SJCRH30 (cell line): ENCODE results near the gene LRRC28. TPM values are rescaled to one million over a fixed set of nuclear protein-coding genes. Genes with fewer than 3 reads are reported as not detected.
"Not testable (repeated sequence)": the region's sequence is repeated elsewhere in the genome, so short reads cannot be mapped to it uniquely, and the experiment has no call there.

ENCODE experiments used
- DNase-seq, 2 experiments: peaks; one replicate each; pipeline ENCODE4 v3.0.0-alpha.2; 2015 to 2020
- H3K27ac ChIP-seq: fragments of 250-450 bp; sonication (Bioruptor Pico); 2 replicates; pipeline ENCODE4 v1.5.1; 2020; ENCODE audit warnings: mild to moderate bottlenecking, moderate library complexity
- H3K27me3 ChIP-seq: fragments of 250-450 bp; sonication (Bioruptor Pico); 2 replicates; pipeline ENCODE4 v1.5.1; 2020; ENCODE audit warnings: mild to moderate bottlenecking, moderate library complexity
- H3K36me3 ChIP-seq: fragments of 250-450 bp; sonication (Bioruptor Pico); 2 replicates; pipeline ENCODE4 v1.5.1; 2020; ENCODE audit warnings: mild to moderate bottlenecking, moderate library complexity
- H3K4me1 ChIP-seq: fragments of 250-450 bp; sonication (Bioruptor Pico); 2 replicates; pipeline ENCODE4 v1.5.1; 2020; ENCODE audit warnings: mild to moderate bottlenecking, moderate library complexity
- H3K4me3 ChIP-seq: fragments of 250-450 bp; sonication (Bioruptor Pico); 2 replicates; pipeline ENCODE4 v1.5.1; 2020; ENCODE audit warnings: mild to moderate bottlenecking, moderate library complexity
- H3K9me3 ChIP-seq: fragments of 250-450 bp; sonication (Bioruptor Pico); replicated peaks from 2 replicates; pipeline ENCODE4 v1.5.1; 2020; ENCODE audit warnings: mild to moderate bottlenecking, moderate library complexity
- total RNA-seq: library from RNA; depleted of rRNA; stranded (reverse); fragments of >200 nt; shearing (Covaris generic); gene quantifications from 2 replicates; pipeline ENCODE4 v1.2.3, GENCODE V29; 2014

Gene LRRC28
- total RNA-seq, 1 experiment from 2014 or later, result 18.6 TPM

DNA sequence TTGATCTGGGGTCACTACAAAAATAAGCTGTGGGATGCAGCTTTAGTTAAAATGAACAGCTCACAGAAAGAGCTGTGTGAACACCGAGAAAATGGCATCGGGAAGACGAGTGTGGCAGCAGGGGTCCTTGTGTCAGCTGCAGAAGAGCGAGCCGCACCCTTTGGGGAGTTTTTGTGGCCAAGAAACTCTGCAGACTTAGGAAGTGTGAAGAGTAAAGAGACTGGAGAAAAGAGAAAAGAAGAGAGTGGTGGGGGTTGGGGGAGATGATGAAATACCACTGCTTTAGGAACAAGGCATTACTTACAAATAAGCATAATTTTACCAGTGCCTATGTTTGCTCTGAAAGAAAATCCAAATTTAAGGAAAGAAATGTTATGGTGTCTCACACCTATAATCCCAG lies 147.8 kb downstream of the LRRC28 start:
- Histone ChIP-seq H3K27me3 (no peaks in the 10 kb centered on the region), H3K4me3 (no peak overlapping the region), H3K9me3 (peaks cover 3% of the 10 kb centered on the region; the same call in 1 of the 2 replicates), H3K36me3 (no peaks in the 10 kb centered on the region), H3K4me1 (peaks cover 2% of the 10 kb centered on the region; the same call in 1 of the 2 replicates), H3K27ac (no peak overlapping the region)
- DNase-seq, result no peak

DNA sequence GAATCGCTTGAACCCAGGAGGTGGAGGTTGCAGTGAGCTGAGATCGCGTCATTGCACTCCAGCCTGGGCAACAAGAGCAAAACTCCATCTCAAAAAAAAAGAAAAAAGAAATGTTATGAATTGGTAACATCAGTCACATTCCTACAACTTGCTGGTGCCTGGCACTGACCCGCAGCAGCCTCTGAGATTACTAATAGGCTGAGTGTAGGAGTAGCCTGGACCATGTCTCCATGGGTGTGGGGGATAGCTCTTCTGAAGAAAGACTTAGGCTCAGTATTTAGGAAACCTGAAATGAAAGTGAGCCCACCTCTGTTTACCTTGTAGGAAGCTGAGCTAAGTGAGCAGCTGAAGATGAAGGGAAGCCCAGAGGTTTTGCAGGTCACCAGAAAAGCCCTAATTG lies 148.3 kb downstream of the LRRC28 start:
- Histone ChIP-seq H3K4me1 (peaks cover 2% of the 10 kb centered on the region; the same call in 1 of the 2 replicates), H3K4me3 (no peak overlapping the region), H3K36me3 (no peaks in the 10 kb centered on the region), H3K9me3 (peaks cover 3% of the 10 kb centered on the region; the same call in 1 of the 2 replicates), H3K27ac (no peak overlapping the region), H3K27me3 (no peaks in the 10 kb centered on the region)
- no peak for DNase-seq

DNA sequence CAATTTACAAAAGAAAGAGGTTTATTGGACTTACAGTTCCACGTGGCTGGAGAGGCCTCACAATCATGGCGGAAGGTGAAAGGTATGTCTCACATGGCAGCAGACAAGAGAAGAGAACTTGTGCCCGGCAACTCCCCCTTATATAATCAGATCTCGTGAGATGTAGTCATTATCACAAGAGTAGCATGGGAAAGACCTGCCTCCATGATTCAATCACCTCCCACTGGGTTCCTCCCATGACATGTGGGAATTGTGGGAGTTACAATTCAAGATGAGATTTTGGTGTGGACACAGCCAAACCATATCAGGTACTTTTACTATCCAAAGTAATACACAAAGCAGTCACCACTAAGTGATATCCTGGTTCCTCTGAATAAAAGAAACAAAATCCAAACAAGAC lies 149.9 kb downstream of the LRRC28 start:
- H3K9me3 ChIP-seq, H3K4me1 ChIP-seq, H3K4me3 ChIP-seq, H3K27ac ChIP-seq, H3K36me3 ChIP-seq, DNase-seq, H3K27me3 ChIP-seq: not testable (repeated sequence)

GRCh38 chr15:99402014-99402729 lies 150.9 kb downstream of the LRRC28 start:
- Histone ChIP-seq H3K27ac (no peak overlapping the region), H3K36me3 (no peaks in the 10 kb centered on the region), H3K4me3 (no peak overlapping the region), H3K4me1 (peaks cover 2% of the 10 kb centered on the region; the same call in 1 of the 2 replicates), H3K27me3 (no peaks in the 10 kb centered on the region), H3K9me3 (no peaks in the 10 kb centered on the region)
- peak in 1 of 2 experiments; percentile 40 for DNase-seq

- Histone ChIP-seq H3K36me3 (no peaks in the 10 kb centered on the region), H3K4me3 (no peak overlapping the region), H3K27me3 (no peaks in the 10 kb centered on the region), H3K4me1 (peaks cover 8% of the 10 kb centered on the region), H3K9me3 (no peaks in the 10 kb centered on the region), H3K27ac (no peak overlapping the region)
- peak in 1 of 2 experiments; percentile 23 for DNase-seq
Measured at GRCh38 chr15:99403597-99403996, 152.3 kb downstream of the LRRC28 start.

DNA sequence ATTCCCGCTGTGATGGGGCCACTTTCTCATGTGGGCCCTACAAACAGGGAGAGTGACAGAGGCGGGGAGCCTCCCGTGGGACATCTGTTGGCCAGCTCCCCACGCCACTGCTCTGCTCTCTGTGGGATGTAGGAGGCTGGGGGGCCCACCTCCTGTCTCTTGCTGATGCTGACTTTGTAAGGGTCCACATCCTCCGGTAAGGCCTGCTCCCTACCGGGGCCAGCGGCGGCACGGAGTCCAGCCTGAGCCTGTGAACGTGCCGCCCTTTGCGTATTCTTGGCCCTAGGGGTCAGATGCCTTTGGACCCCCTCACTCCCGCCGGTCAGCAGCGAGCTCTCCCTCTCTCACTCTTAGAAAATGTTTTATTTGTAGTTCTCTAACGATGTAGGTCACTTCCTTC lies 153.2 kb downstream of the LRRC28 start:
- H3K36me3 ChIP-seq, result no peaks in the 10 kb centered on the region
- H3K4me3 ChIP-seq, result no peak overlapping the region
- no peaks in the 10 kb centered on the region for H3K9me3 ChIP-seq
- H3K4me1 ChIP-seq, result peaks cover 12% of the 10 kb centered on the region
- no peak overlapping the region for H3K27ac ChIP-seq
- no peak for DNase-seq
- no peaks in the 10 kb centered on the region for H3K27me3 ChIP-seq

GRCh38 chr15:99406120-99406519 lies 154.8 kb downstream of the LRRC28 start:
- Histone ChIP-seq H3K4me1 (peaks cover 12% of the 10 kb centered on the region), H3K27ac (no peak overlapping the region)

GRCh38 chr15:99406716-99407487 lies 155.6 kb downstream of the LRRC28 start:
- no peak for DNase-seq
- Histone ChIP-seq H3K27me3 (no peaks in the 10 kb centered on the region), H3K27ac (no peak overlapping the region), H3K36me3 (no peaks in the 10 kb centered on the region), H3K4me1 (peaks cover 12% of the 10 kb centered on the region), H3K4me3 (no peak overlapping the region), H3K9me3 (no peaks in the 10 kb centered on the region)

More at GRCh38 chr15:99406120-99406519, 154.8 kb downstream of the LRRC28 start:
- no peaks in the 10 kb centered on the region for H3K36me3 ChIP-seq
- DNase-seq, result no peak
- no peak overlapping the region for H3K4me3 ChIP-seq
- no peaks in the 10 kb centered on the region for H3K9me3 ChIP-seq
- H3K27me3 ChIP-seq, result no peaks in the 10 kb centered on the region

- Histone ChIP-seq H3K9me3 (no peaks in the 10 kb centered on the region), H3K4me3 (no peak overlapping the region), H3K27me3 (no peaks in the 10 kb centered on the region), H3K36me3 (no peaks in the 10 kb centered on the region), H3K4me1 (peaks cover 12% of the 10 kb centered on the region), H3K27ac (no peak overlapping the region)
- DNase-seq, result no peak
Measured at GRCh38 chr15:99407716-99408115, 156.4 kb downstream of the LRRC28 start.

GRCh38 chr15:99408236-99409096 lies 157.2 kb downstream of the LRRC28 start:
- Histone ChIP-seq H3K4me1 (peaks cover 12% of the 10 kb centered on the region), H3K27me3 (no peaks in the 10 kb centered on the region), H3K27ac (no peak overlapping the region), H3K36me3 (no peaks in the 10 kb centered on the region), H3K4me3 (peak overlapping the region; percentile 5; the same call in 1 of the 2 replicates), H3K9me3 (no peaks in the 10 kb centered on the region)
- DNase-seq, result peak; percentile 45 to 58

DNA sequence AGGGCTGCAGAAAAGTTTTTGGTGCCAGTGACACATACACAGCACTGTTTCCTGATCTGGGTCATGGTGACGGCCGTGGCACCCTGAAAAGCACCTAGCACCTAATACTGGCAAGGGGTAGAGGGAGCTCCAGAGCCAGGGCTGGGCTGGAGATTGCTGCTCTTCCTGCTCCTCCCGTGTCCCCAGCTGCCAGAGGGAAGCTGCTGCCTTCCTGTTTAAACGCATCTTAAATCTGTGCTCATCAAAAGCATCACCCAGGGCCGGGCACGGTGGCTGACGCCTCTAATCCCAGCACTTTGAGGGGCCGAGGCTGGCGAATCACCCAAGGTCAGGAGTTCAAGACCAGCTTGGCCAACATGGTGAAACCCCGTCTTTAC lies 157.8 kb downstream of the LRRC28 start:
- DNase-seq, result peak; percentile 74 to 85
- Histone ChIP-seq H3K4me3 (0 out of 2 replicates have a peak overlapping the region, but pooled peaks have one; percentile 5), H3K27ac (no peak overlapping the region), H3K9me3 (no peaks in the 10 kb centered on the region), H3K36me3 (no peaks in the 10 kb centered on the region), H3K27me3 (no peaks in the 10 kb centered on the region), H3K4me1 (peaks cover 9% of the 10 kb centered on the region; the same call in 1 of the 2 replicates)

DNA sequence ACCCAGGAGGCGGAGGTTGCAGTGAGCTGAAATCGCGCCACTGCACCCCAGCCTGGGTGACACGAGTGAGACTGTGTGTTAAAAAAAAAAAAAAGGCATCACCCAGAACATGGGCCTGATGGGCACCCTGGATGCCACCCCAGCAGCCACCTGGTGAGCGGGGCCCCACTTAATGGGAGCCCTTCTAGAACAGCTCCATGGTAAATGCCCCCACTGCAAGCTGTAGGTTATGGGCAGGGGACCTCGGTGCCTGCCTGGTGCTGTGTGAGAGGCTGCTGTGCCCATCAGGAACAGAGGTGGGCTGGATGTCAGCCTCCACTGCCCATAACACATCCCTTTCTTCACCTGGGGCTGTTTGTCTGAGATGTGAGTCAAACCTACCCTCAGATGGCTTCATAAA lies 158.3 kb downstream of the LRRC28 start:
- Histone ChIP-seq H3K27ac (no peak overlapping the region), H3K9me3 (no peaks in the 10 kb centered on the region), H3K36me3 (no peaks in the 10 kb centered on the region), H3K4me1 (peaks cover 9% of the 10 kb centered on the region; the same call in 1 of the 2 replicates), H3K27me3 (no peaks in the 10 kb centered on the region), H3K4me3 (no peak overlapping the region)
- no peak for DNase-seq

- Histone ChIP-seq H3K9me3 (no peaks in the 10 kb centered on the region), H3K27me3 (no peaks in the 10 kb centered on the region), H3K4me1 (peaks cover 9% of the 10 kb centered on the region; the same call in 1 of the 2 replicates), H3K27ac (no peak overlapping the region), H3K4me3 (no peak overlapping the region), H3K36me3 (no peaks in the 10 kb centered on the region)
- DNase-seq, result no peak
Measured at GRCh38 chr15:99410477-99410876, 159.2 kb downstream of the LRRC28 start.

- no peaks in the 10 kb centered on the region for H3K9me3 ChIP-seq
- H3K27ac ChIP-seq, result no peak overlapping the region
- H3K4me1 ChIP-seq, result peaks cover 9% of the 10 kb centered on the region; the same call in 1 of the 2 replicates
- H3K36me3 ChIP-seq, result no peaks in the 10 kb centered on the region
- no peak overlapping the region for H3K4me3 ChIP-seq
- DNase-seq, result no peak
- H3K27me3 ChIP-seq, result no peaks in the 10 kb centered on the region
Measured at GRCh38 chr15:99411234-99411633, 160.0 kb downstream of the LRRC28 start.
